K562 (cell line): ENCODE data around the gene RAI1. TPM values are rescaled to one million over a fixed set of nuclear protein-coding genes. Genes with fewer than 3 reads are reported as not detected.
A peak's percentile ranks its signal among the peaks of the same experiment; 100 is the strongest.

Experiments
- CBFB ChIP-seq: sonication (generic); formaldehyde crosslinking; IDR thresholded peaks from 2 replicates; pipeline ENCODE4 v1.4.0; 2020; ENCODE audit warnings: mild to moderate bottlenecking, missing genetic modification reagents
- E2F3 ChIP-seq: fragments of 250-450 bp; sonication (Bioruptor Pico); IDR thresholded peaks from 2 replicates; pipeline ENCODE4 v1.4.0; 2020; ENCODE audit warnings: mild to moderate bottlenecking
- GATAD2B ChIP-seq: fragments of 450-650 bp; IDR thresholded peaks from 2 replicates; pipeline ENCODE4 v1.6.1; 2017; ENCODE audit warnings: mild to moderate bottlenecking, borderline replicate concordance
- GTF3C2 ChIP-seq: IDR thresholded peaks from 3 replicates; pipeline ENCODE4 v1.6.1; 2011; ENCODE audit warnings: borderline replicate concordance, mild to moderate bottlenecking, moderate library complexity; ENCODE audit not compliant: insufficient read length; ENCODE audit errors: extremely low read depth
- ILK ChIP-seq: fragments of 450-650 bp; IDR thresholded peaks from 2 replicates; pipeline ENCODE4 v1.6.1; 2016; ENCODE audit warnings: missing genetic modification characterization, low read depth, mild to moderate bottlenecking, missing compliant biosample characterization, moderate library complexity, borderline replicate concordance
- JUND ChIP-seq, 2 experiments: IDR thresholded peaks; 2 replicates in 1 of 2; 3 replicates in 1 of 2; pipeline ENCODE4 v1.6.1; 2011; ENCODE audit warnings: borderline replicate concordance in 2 of 2, low read depth in 2 of 2, low read length in 2 of 2, improper control_type of control experiment in 1 of 2, missing biosample characterization in 1 of 2, missing genetic modification characterization in 1 of 2, missing genetic modification reagents in 1 of 2
- KDM2B ChIP-seq: fragments of 250-450 bp; sonication (Bioruptor Pico); IDR thresholded peaks from 2 replicates; pipeline ENCODE4 v1.8.0; 2021; ENCODE audit warnings: mild to moderate bottlenecking, moderate library complexity
- NR3C1 ChIP-seq: sonication (generic); formaldehyde crosslinking; IDR thresholded peaks from 2 replicates; pipeline ENCODE4 v1.8.1; 2022; ENCODE audit warnings: missing genetic modification reagents
- NUFIP1 ChIP-seq: fragments of 450-650 bp; IDR thresholded peaks from 2 replicates; pipeline ENCODE4 v1.6.1; 2018; ENCODE audit not compliant: partially characterized antibody
- RBM22 ChIP-seq: fragments of 200-400 bp; formaldehyde crosslinking; IDR thresholded peaks from 2 replicates; pipeline ENCODE4 v1.6.1; 2018; ENCODE audit warnings: low read length, low read depth; ENCODE audit not compliant: poor library complexity, severe bottlenecking
- SMARCA5 ChIP-seq: fragments of 450-650 bp; IDR thresholded peaks from 2 replicates; pipeline ENCODE4 v1.6.1; 2016
- SRSF7 ChIP-seq: fragments of 200-400 bp; formaldehyde crosslinking; optimal IDR thresholded peaks from 2 replicates; pipeline ENCODE3; 2017; ENCODE audit warnings: mild to moderate bottlenecking, low read depth, low read length
- WHSC1 ChIP-seq: IDR thresholded peaks from one replicate; pipeline ENCODE4 v1.6.1; 2012; ENCODE audit warnings: low read length, control low read depth, inconsistent platforms
- YY1 ChIP-seq, 3 experiments: IDR thresholded peaks; 2 replicates each; pipeline ENCODE4 v1.6.1; 2011; ENCODE audit warnings: low read length in 2 of 3, mild to moderate bottlenecking in 2 of 3, moderate library complexity in 2 of 3, borderline replicate concordance in 1 of 3, control low read depth in 1 of 3, low read depth in 1 of 3; ENCODE audit not compliant: insufficient read depth in 3 of 3, insufficient replicate concordance in 2 of 3, control insufficient read depth in 1 of 3, insufficient read length in 1 of 3; ENCODE audit errors: extremely low read depth in 1 of 3
- ZNF324 ChIP-seq: fragments of 250-450 bp; sonication (Bioruptor Pico); IDR thresholded peaks from 2 replicates; pipeline ENCODE4 v1.4.0; 2020; ENCODE audit warnings: mild to moderate bottlenecking
- ZNF445 ChIP-seq: fragments of 250-450 bp; sonication (Bioruptor Pico); IDR thresholded peaks from 2 replicates; pipeline ENCODE4 v1.4.0; 2020; ENCODE audit warnings: low read depth, mild to moderate bottlenecking, moderate library complexity
- polyA plus RNA-seq, 8 experiments: library from polyadenylated mRNA; depleted of rRNA in 4 of 8; stranded (reverse) in 5 of 8; unstranded in 3 of 8; fragments of >200 nt; fragmentation: Nextera tagmentation in 2 of 8; fragmentation: Illumina TruSeq in 1 of 8; extraction: Ambion mirVana in 2 of 8; extraction: Trizol in 1 of 8; gene quantifications; 2 replicates each; pipeline versions ENCODE4 v1.2.1 to v1.2.3, GENCODE V29; 2011 to 2014; ENCODE audit warnings: inconsistent platforms in 1 of 8, missing spikeins in 1 of 8
- total RNA-seq, 7 experiments: library from RNA; depleted of rRNA in 6 of 7; stranded (reverse); fragments of >200 nt in 6 of 7; fragmentation: Illumina TruSeq in 2 of 7; extraction: Trizol in 2 of 7; gene quantifications; 2 replicates each; pipeline versions ENCODE4 v1.2.1 to v1.2.3, GENCODE V29; 2011 to 2021; ENCODE audit warnings: low replicate concordance in 1 of 7

RAI1 gene
- total and polyA plus RNA-seq, 9 of the 15 experiments (the other 6 are each of a cell fraction or from before 2014, with no cell fraction given) = 0.68 to 19.9 (median 5.5) TPM

GRCh38 chr17:17836818-17837379 is 155.6 kb downstream of the RAI1 start, which contains the start of gene SREBF1 (continued):
- no peak for TF ChIP-seq JUND (IDR thresholded peaks at IDR 0.05; ENCODE audit: borderline replicate concordance, low read depth, low read length)
- no peak for TF ChIP-seq JUND (tag; IDR thresholded peaks at IDR 0.05; ENCODE audit: borderline replicate concordance, low read depth, low read length)
- TF ChIP-seq ZNF324 (CRISPR knock-in tag) = no peak
- TF ChIP-seq GTF3C2 = peak; percentile 18
- TF ChIP-seq NR3C1 (CRISPR knock-in tag) = 0 out of 2 replicates have a peak, but pooled peaks have one; percentile 68
- TF ChIP-seq YY1 (IDR thresholded peaks at IDR 0.05; ENCODE audit: borderline replicate concordance in 1 of 3, control insufficient read depth in 1 of 3, extremely low read depth in 1 of 3, insufficient read depth in 3 of 3, insufficient read length in 1 of 3, insufficient replicate concordance in 2 of 3, low read depth in 1 of 3, low read length in 2 of 3) = peak in 2 of 3 experiments; percentile 34 to 62
- TF ChIP-seq ILK (tag) = no peak
- peak; percentile 65; the same call in 1 of the 2 replicates for TF ChIP-seq SMARCA5
- no peak for TF ChIP-seq ZNF445 (CRISPR knock-in tag)
- TF ChIP-seq WHSC1 = no peak
- TF ChIP-seq CBFB (CRISPR knock-in tag) = 0 out of 2 replicates have a peak, but pooled peaks have one; percentile 10
- TF ChIP-seq RBM22 = peak; percentile 66
- TF ChIP-seq SRSF7 = no peak
- TF ChIP-seq GATAD2B = no peak
- no peak for TF ChIP-seq KDM2B
- TF ChIP-seq E2F3 = 0 out of 2 replicates have a peak, but pooled peaks have one; percentile 5
- no peak for TF ChIP-seq NUFIP1
